ENCODE results near the gene ADO.

DNA sequence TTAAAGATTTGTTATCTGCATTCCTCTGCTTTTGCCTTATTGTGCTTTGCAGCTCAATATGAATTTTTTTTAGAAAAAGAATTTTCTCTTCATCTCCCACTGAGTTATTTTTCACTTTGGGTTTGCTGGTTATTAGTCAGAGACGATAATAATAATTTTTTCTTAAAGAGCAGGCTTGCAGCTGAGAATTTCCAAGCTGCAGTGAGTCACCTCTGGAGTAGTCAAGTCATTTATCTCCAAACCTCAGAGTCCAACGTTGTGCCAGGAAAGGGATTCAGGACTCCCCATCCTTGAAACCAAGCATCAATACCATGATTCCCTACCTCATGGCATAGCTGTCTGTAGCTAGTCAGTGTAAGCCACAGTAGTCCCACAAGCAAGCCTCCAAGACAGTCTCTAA is 26.8 kb downstream of the ADO start:
- TF ChIP-seq YY1 (IDR thresholded peaks at IDR 0.05; ENCODE audit: extremely low read depth, insufficient replicate concordance, low read depth, low read length) = no peak
- TF ChIP-seq SP1 (IDR thresholded peaks at IDR 0.05; ENCODE audit: low read depth) = no peak
- TF ChIP-seq, protein P1, sequence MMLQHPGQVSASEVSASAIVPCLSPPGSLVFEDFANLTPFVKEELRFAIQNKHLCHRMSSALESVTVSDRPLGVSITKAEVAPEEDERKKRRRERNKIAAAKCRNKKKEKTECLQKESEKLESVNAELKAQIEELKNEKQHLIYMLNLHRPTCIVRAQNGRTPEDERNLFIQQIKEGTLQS (IDR thresholded peaks at IDR 0.05) = no peak
- no peak for TF ChIP-seq ZBTB33 (IDR thresholded peaks at IDR 0.05; ENCODE audit: extremely low read depth, insufficient replicate concordance, low read length)
- TF ChIP-seq CTCF (IDR thresholded peaks at IDR 0.05 in 2 of 3, conservative IDR thresholded peaks at IDR 0.05 in 1 of 3; ENCODE audit: borderline replicate concordance in 1 of 3, insufficient read depth in 1 of 3, low read depth in 2 of 3, low read length in 2 of 3) = no peak
- no peak for TF ChIP-seq EZH2 (IDR thresholded peaks at IDR 0.05)
- TF ChIP-seq POLR2A (IDR thresholded peaks at IDR 0.05; ENCODE audit: borderline replicate concordance, extremely low read depth, insufficient read depth, insufficient read length) = no peak
- TF ChIP-seq FOSL1 (IDR thresholded peaks at IDR 0.05; ENCODE audit: low read depth) = no peak
- no peak for TF ChIP-seq JUND (IDR thresholded peaks at IDR 0.05)
